ENCODE results near the gene NHS. TPM values are rescaled to one million over a fixed set of nuclear protein-coding genes. Genes with fewer than 3 reads are reported as not detected.
A peak's percentile ranks its signal among the peaks of the same experiment; 100 is the strongest.

Gene NHS
- total RNA-seq, 1 experiment from 2014 or later = 5.7 TPM

- peaks cover 26 to 59% of the 10 kb centered on the region in 2 experiments for H3K4me1 ChIP-seq (ENCODE audit: control insufficient read depth in 1 of 2, insufficient read depth in 2 of 2, low read length in 2 of 2)
These were observed 39.8 kb downstream of the NHS start for GRCh38 chrX:17414839-17415238.

More at GRCh38 chrX:17414839-17415238, 39.8 kb downstream of the NHS start:
- RAD21 ChIA-PET (ENCODE audit: low non-redundant PET in 1 of 2, low total read pairs in 2 of 2, uncharacterized antibody in 2 of 2, unreplicated experiment in 2 of 2) = no interaction called here
- Histone ChIP-seq H3K79me2 (ENCODE audit: insufficient read depth, low read length) (no peaks in the 10 kb centered on the region), H3K4me2 (ENCODE audit: low read length) (peak overlapping the region; percentile 84), H3K27me3 (ENCODE audit: insufficient read depth, low read length) (no peaks in the 10 kb centered on the region), H3K9ac (ENCODE audit: low read length) (no peak overlapping the region), H3K36me3 (ENCODE audit: control insufficient read depth in 1 of 2, insufficient read depth in 2 of 2, low read length in 2 of 2) (no peaks in the 10 kb centered on the region), H3K9me3 (ENCODE audit: control insufficient read depth in 1 of 2, insufficient read depth in 1 of 2, low read depth in 1 of 2, low read length in 2 of 2) (no peaks in the 10 kb centered on the region), H2AFZ (ENCODE audit: low read depth, low read length, poor library complexity, severe bottlenecking) (no peak overlapping the region), H4K20me1 (ENCODE audit: insufficient read depth) (no peaks in the 10 kb centered on the region), H3K9me2 (ENCODE audit: insufficient read depth) (no peaks in the 10 kb centered on the region), H3K4me3 (replicated peaks in 1 of 2; ENCODE audit: low read depth in 1 of 2, low read length in 2 of 2) (no peak overlapping the region), H3K27ac (ENCODE audit: low read depth, low read length) (no peak overlapping the region)
- POLR2A ChIA-PET = no interaction called here
- TF ChIP-seq REST (IDR thresholded peaks at IDR 0.05; ENCODE audit: low read depth) (no peak), ZNF274 (IDR thresholded peaks at IDR 0.05; ENCODE audit: low read depth, low read length) (no peak), FOSL1 (IDR thresholded peaks at IDR 0.05; ENCODE audit: low read depth) (no peak), CEBPB (IDR thresholded peaks at IDR 0.05; ENCODE audit: low read depth) (no peak), POLR2A (IDR thresholded peaks at IDR 0.05; ENCODE audit: borderline replicate concordance, extremely low read depth, insufficient read depth, insufficient read length) (no peak), POLR2AphosphoS5 (IDR thresholded peaks at IDR 0.05; ENCODE audit: low read depth, low read length) (no peak), EGR1 (IDR thresholded peaks at IDR 0.05; ENCODE audit: low read depth) (no peak)
- ATAC-seq (peak; percentile 52; the same call in 1 of the 2 replicates), DNase-seq (ENCODE audit: low read depth, low spot score) (no peak)
- CTCF ChIA-PET = no interaction called here
- no TSS peak for BruUV-seq (replicated peaks)
- intact Hi-C loops (cut with micrococcal nuclease) = loop anchor here (5.0 kb wide), 1 partner anchor 38 kb away; the partner anchor contains the start of gene NHS
